ENCODE data around the gene SLC25A21. TPM values are rescaled to one million over a fixed set of nuclear protein-coding genes. Genes with fewer than 3 reads are reported as not detected.
"Not testable (repeated sequence)": the region's sequence is repeated elsewhere in the genome, so short reads cannot be mapped to it uniquely, and the experiment has no call there.

Gene SLC25A21
- total RNA-seq, result under 1 TPM; 0.37 to 0.92 (median 0.79) TPM
- under 1 TPM; 0.42 to 0.46 TPM for polyA plus RNA-seq

DNA sequence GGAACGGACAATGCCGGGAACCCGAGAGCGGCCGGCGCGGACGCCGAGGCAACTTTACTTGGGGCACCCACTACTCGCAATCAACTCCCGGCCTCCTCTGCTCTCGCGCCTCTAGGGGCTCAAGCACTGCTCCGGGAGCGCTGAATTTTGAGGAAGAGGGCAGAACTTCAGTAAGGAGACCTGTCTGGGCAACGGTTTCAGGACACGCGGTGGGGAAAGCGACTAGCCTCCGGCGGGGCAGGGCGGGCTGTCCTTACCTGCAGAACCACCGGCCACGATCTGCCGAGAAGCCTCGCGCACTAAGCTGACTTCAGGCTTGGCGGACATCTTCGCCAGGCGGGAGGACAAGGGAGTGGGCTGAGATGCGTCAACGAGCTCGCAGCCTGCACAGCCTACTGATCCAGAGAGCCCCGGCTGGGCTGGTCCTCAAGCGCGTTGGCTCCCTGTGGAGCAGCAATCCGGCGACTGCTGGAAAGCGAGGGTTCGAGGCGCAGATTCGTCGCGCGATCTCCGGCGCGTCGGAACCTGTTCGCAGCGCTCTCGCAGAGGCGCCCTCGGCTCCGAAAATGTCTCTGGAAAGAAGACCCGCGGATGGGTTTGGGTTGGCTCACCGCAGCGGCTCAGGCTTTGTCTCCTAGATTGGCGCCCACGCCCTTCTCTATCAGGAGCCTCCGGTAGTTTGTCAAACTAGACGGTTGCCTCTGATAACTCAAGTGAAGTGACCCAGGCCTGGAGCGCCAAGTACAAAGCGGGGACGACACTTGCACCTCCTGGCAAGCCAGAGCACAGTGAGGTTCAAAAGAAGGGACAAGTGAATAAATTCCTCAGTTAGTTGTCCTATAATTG is at the start of gene SLC25A21:
Gene SLC25A21, minus strand, starts transcription at position 583 of the 846 bp plus-strand sequence.
- DNase-seq (peak; percentile 74 to 91 (median 78)), ATAC-seq (peak; percentile 93 to 96 (median 94)), FAIRE-seq (no peak)
- peak within 1 kb of the TSS; percentile 67 to 93 (median 73) for H3K27ac ChIP-seq
- intact Hi-C loops (cut with DNase I), result no loop called here
- 1% methylated on average over 66 of the region's 66 CpGs for WGBS, 2 donors
- peaks cover 15 to 33% (median 20%) of the 10 kb centered on the region in 3 donors for H3K4me1 ChIP-seq
- H3K4me3 ChIP-seq, result peak within 1 kb of the TSS; percentile 21 to 64 (median 45)
- H3K27me3 ChIP-seq, result no peaks in the 10 kb centered on the region
- no peaks in the 10 kb centered on the region for H3K36me3 ChIP-seq
- H3K9me3 ChIP-seq, result no peaks in the 10 kb centered on the region
- TF ChIP-seq CTCF (IDR thresholded peaks at IDR 0.05), result no peak

- FAIRE-seq (no peak), ATAC-seq (no peak)
- 92 to 93% methylated on average over 3 of the region's 3 CpGs for WGBS, 2 donors
Measured at GRCh38 chr14:37221073-37221472, 48.7 kb upstream of the SLC25A21 start.

DNA sequence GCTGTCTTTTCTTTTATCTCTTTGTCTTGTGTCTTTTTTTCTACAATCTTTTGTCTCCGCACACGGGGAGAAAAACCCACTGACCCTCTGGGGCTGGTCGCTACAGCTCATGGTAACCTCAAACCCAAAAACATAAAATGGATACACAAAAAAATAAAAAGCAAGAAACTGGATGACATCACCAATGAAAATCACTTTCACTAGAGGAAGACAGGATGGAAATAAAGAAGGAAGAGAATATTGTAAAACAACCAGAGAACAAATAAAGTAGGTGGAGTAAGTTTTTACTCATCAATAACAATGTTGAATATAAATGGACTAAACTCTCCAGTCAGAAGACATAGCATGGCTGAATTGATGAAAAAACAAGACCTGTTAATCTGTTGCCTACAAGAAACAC is 42.9 kb upstream of the SLC25A21 start:
- Histone ChIP-seq H3K4me3 (no peak overlapping the region), H3K9me3 (no peaks in the 10 kb centered on the region), H3K4me1 (no peaks in the 10 kb centered on the region), H3K27ac (no peak overlapping the region), H3K27me3 (no peaks in the 10 kb centered on the region), H3K36me3 (no peaks in the 10 kb centered on the region)
- ATAC-seq (no peak), FAIRE-seq (no peak), DNase-seq (no peak)
- WGBS, 2 donors, result 96 to 97% methylated on average over 3 of the region's 3 CpGs
- intact Hi-C loops (cut with DNase I), result no loop called here
- TF ChIP-seq CTCF (IDR thresholded peaks at IDR 0.05), result no peak

More at GRCh38 chr14:37221073-37221472, 48.7 kb upstream of the SLC25A21 start:
- TF ChIP-seq CTCF (IDR thresholded peaks at IDR 0.05), result no peak
- DNase-seq, result no peak
- H3K9me3 ChIP-seq, result no peaks in the 10 kb centered on the region
- no peaks in the 10 kb centered on the region for H3K36me3 ChIP-seq
- H3K27me3 ChIP-seq, result no peaks in the 10 kb centered on the region
- H3K4me1 ChIP-seq, result no peaks in the 10 kb centered on the region
- H3K27ac ChIP-seq, result no peak overlapping the region
- no peak overlapping the region for H3K4me3 ChIP-seq
- intact Hi-C loops (cut with DNase I), result no loop called here

GRCh38 chr14:37213016-37213415 is 40.6 kb upstream of the SLC25A21 start:
- no peak for TF ChIP-seq CTCF (IDR thresholded peaks at IDR 0.05)
- H3K9me3 ChIP-seq, result no peaks in the 10 kb centered on the region
- no peaks in the 10 kb centered on the region for H3K4me1 ChIP-seq
- no peaks in the 10 kb centered on the region for H3K36me3 ChIP-seq
- no peak for ATAC-seq
- DNase-seq, result no peak
- H3K4me3 ChIP-seq, result no peak overlapping the region
- intact Hi-C loops (cut with DNase I), result no loop called here
- FAIRE-seq, result no peak
- H3K27me3 ChIP-seq, result no peaks in the 10 kb centered on the region
- no peak overlapping the region for H3K27ac ChIP-seq

- Histone ChIP-seq H3K4me1 (no peaks in the 10 kb centered on the region), H3K9me3 (no peaks in the 10 kb centered on the region), H3K4me3 (no peak overlapping the region), H3K27me3 (no peaks in the 10 kb centered on the region), H3K36me3 (no peaks in the 10 kb centered on the region), H3K27ac (no peak overlapping the region)
- no peak for DNase-seq
- no peak for ATAC-seq
- WGBS, 2 donors, result 94 to 96% methylated on average over 6 of the region's 6 CpGs
- no peak for FAIRE-seq
- intact Hi-C loops (cut with DNase I), result no loop called here
- TF ChIP-seq CTCF (IDR thresholded peaks at IDR 0.05), result no peak
Measured at GRCh38 chr14:37210448-37210847, 38.0 kb upstream of the SLC25A21 start.

GRCh38 chr14:37209617-37210016 is 37.2 kb upstream of the SLC25A21 start:
- intact Hi-C loops (cut with DNase I); ATAC-seq: not testable (repeated sequence)

More at GRCh38 chr14:37209617-37210016, 37.2 kb upstream of the SLC25A21 start:
- not testable (repeated sequence) for H3K4me1 ChIP-seq, H3K27ac ChIP-seq, DNase-seq, H3K27me3 ChIP-seq, H3K36me3 ChIP-seq, FAIRE-seq, H3K9me3 ChIP-seq, H3K4me3 ChIP-seq
- WGBS, 2 donors, result 82 to 86% methylated on average over 2 of the region's 2 CpGs

All from pancreas (tissue), 10 donors.